ENCODE results near the gene BRPF1. TPM values are rescaled to one million over a fixed set of nuclear protein-coding genes. Genes with fewer than 3 reads are reported as not detected.

Gene BRPF1
- polyA plus RNA-seq, 1 experiment = 5.7 TPM

- no peak overlapping the region for H3K4me3 ChIP-seq (ENCODE audit: low read depth, low read length)
- no peaks in the 10 kb centered on the region for H3K9me3 ChIP-seq (ENCODE audit: control insufficient read depth, insufficient read depth, low read length)
- no peak for TF ChIP-seq CTCF (IDR thresholded peaks at IDR 0.05; ENCODE audit: low read depth, low read length)
- no peak for DNase-seq (ENCODE audit: low read depth, low spot score)
- no peak overlapping the region for H3K27ac ChIP-seq (ENCODE audit: low read depth, low read length)
- ChIA-PET CTCF (interaction anchor here (1.0 kb wide), 1 partner anchor 11 kb away, joined by 3 read pairs; no protein-coding TSS in a partner anchor), POLR2A (no interaction called here)
- H3K27me3 ChIP-seq (ENCODE audit: control insufficient read depth, insufficient read depth, low read length) = peaks cover 20% of the 10 kb centered on the region
These were observed 14.6 kb upstream of the BRPF1 start for GRCh38 chr3:9716801-9717555.

GRCh38 chr3:9717563-9717962 lies 14.0 kb upstream of the BRPF1 start:
- Histone ChIP-seq H3K4me3 (ENCODE audit: low read depth, low read length) (no peak overlapping the region), H3K27ac (ENCODE audit: low read depth, low read length) (no peak overlapping the region), H3K27me3 (ENCODE audit: control insufficient read depth, insufficient read depth, low read length) (peaks cover 15% of the 10 kb centered on the region), H3K9me3 (ENCODE audit: control insufficient read depth, insufficient read depth, low read length) (no peaks in the 10 kb centered on the region)
- ChIA-PET CTCF (no interaction called here), POLR2A (no interaction called here)
- no peak for DNase-seq (ENCODE audit: low read depth, low spot score)
- no peak for TF ChIP-seq CTCF (IDR thresholded peaks at IDR 0.05; ENCODE audit: low read depth, low read length)

- Histone ChIP-seq H3K4me3 (ENCODE audit: low read depth, low read length) (no peak overlapping the region), H3K27me3 (ENCODE audit: control insufficient read depth, insufficient read depth, low read length) (peaks cover 10% of the 10 kb centered on the region), H3K27ac (ENCODE audit: low read depth, low read length) (no peak overlapping the region), H3K9me3 (ENCODE audit: control insufficient read depth, insufficient read depth, low read length) (no peaks in the 10 kb centered on the region)
- ChIA-PET POLR2A (no interaction called here), CTCF (no interaction called here)
- no peak for DNase-seq (ENCODE audit: low read depth, low spot score)
- TF ChIP-seq CTCF (IDR thresholded peaks at IDR 0.05; ENCODE audit: low read depth, low read length) = no peak
These were observed 13.4 kb upstream of the BRPF1 start for GRCh38 chr3:9718118-9718517.

- TF ChIP-seq CTCF (IDR thresholded peaks at IDR 0.05; ENCODE audit: low read depth, low read length) = no peak
- peaks cover 13% of the 10 kb centered on the region for H3K27me3 ChIP-seq (ENCODE audit: control insufficient read depth, insufficient read depth, low read length)
- ChIA-PET CTCF (interaction anchor here (1.0 kb wide), 1 partner anchor 218 kb away, joined by 3 read pairs; no protein-coding TSS in a partner anchor), POLR2A (interaction anchor here (0.5 to 1.0 kb wide), 4 partner anchors 9 to 426 kb away, joined by 3 to 5 read pairs (median 3); partner anchors contain the start of gene JAGN1)
- no peaks in the 10 kb centered on the region for H3K9me3 ChIP-seq (ENCODE audit: control insufficient read depth, insufficient read depth, low read length)
- no peak for DNase-seq (ENCODE audit: low read depth, low spot score)
- H3K4me3 ChIP-seq (ENCODE audit: low read depth, low read length) = no peak overlapping the region
- no peak overlapping the region for H3K27ac ChIP-seq (ENCODE audit: low read depth, low read length)
These were observed 10.4 kb upstream of the BRPF1 start for GRCh38 chr3:9721015-9721699.

GRCh38 chr3:9721700-9722060 lies 9.9 kb upstream of the BRPF1 start:
- Histone ChIP-seq H3K4me3 (ENCODE audit: low read depth, low read length) (no peak overlapping the region), H3K27me3 (ENCODE audit: control insufficient read depth, insufficient read depth, low read length) (peaks cover 14% of the 10 kb centered on the region), H3K9me3 (ENCODE audit: control insufficient read depth, insufficient read depth, low read length) (no peaks in the 10 kb centered on the region), H3K27ac (ENCODE audit: low read depth, low read length) (no peak overlapping the region)
- no peak for DNase-seq (ENCODE audit: low read depth, low spot score)
- POLR2A ChIA-PET = interaction anchor here (0.6 kb wide), 2 partner anchors 266 to 287 kb away, joined by 3 to 6 read pairs; no protein-coding TSS in a partner anchor
- CTCF ChIA-PET = interaction anchor here (1.0 kb wide), 1 partner anchor 218 kb away, joined by 3 read pairs; no protein-coding TSS in a partner anchor
- TF ChIP-seq CTCF (IDR thresholded peaks at IDR 0.05; ENCODE audit: low read depth, low read length) = no peak

Measured in AG04450 (cell line).